NCI-H510A (cell line): ENCODE measurements around the gene ELAVL1.
"Not testable (repeated sequence)": the region's sequence is repeated elsewhere in the genome, so short reads cannot be mapped to it uniquely, and the experiment has no call there.

ENCODE experiments used
- DNase-seq: peaks from one replicate; lab custom pipeline; 2025; lab: John Stamatoyannopoulos, UW

The ELAVL1 gene

GRCh38 chr19:7968796-7969554 lies 36.5 kb downstream of the ELAVL1 start:
- no peak for DNase-seq

DNA sequence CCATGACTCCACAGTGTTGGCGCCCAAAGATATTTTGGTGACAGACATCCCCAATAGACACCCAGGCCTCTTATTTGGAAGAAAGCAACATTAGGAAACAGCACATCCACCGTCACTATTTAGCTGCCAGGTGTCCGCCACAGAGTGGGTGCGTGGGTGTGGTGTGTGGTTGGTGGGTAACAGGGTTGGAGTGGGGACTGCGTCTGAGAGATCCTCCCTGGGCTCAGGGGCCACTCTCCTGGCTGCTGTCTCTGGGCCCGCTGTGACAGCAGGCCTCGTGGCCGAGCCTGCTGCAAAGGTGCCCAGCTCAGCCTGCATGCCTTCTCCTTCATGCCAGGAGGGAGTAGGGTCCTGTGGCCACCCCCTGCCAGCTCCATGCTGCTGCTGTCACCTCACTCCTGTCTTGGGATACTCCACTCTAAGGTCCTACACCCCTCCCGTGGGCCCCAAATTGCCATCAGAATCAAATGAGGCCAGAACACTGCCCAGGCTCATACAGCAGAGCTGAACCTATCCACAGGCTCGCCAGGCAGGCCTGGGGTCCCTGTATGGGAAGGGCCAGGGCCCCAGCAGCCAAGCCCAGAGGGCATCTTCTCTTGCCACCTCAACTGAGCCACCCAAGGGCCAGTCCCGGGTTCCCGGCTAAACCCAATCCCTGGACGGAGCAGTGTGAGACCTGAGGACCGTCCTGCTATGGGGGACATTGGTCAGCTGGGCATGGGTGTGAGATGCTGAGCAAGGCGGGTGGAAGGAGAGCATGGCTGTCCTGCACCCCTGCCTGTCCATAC lies 37.2 kb downstream of the ELAVL1 start:
- DNase-seq: no peak

DNA sequence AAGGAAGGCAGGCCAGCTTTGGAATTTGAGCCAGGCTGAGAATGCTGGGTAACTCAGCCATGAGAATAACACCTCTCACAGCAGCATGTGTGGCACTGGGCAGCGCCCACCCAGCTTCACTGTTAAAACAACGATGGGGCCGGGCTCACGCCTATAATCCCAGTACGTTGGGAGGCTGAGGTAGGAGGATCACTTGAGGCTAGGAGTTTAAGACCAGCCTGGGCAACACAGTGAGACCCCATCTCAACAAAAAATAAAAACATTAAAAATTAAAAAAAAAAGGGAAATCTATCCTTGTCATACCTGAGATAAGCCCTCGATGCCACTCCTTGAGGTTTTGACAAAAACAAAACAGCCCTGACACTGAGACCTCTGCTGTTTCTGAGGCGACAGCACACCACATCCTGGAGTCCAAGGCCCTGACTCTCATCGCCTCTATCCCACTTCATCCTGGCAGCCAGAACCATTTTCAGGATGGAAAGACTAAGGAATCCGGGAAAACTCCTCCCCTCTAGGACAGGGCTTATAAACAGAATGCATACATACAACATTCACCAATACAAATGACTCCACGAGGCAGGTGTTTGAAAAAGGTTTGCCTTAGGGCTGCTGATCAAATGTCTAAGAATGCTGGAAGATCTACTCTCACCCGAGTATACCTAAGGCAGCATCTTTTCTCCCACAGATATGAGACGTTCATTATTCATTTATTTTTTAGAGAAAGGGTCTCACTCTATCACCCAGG lies 39.3 kb downstream of the ELAVL1 start:
- no peak for DNase-seq

DNA sequence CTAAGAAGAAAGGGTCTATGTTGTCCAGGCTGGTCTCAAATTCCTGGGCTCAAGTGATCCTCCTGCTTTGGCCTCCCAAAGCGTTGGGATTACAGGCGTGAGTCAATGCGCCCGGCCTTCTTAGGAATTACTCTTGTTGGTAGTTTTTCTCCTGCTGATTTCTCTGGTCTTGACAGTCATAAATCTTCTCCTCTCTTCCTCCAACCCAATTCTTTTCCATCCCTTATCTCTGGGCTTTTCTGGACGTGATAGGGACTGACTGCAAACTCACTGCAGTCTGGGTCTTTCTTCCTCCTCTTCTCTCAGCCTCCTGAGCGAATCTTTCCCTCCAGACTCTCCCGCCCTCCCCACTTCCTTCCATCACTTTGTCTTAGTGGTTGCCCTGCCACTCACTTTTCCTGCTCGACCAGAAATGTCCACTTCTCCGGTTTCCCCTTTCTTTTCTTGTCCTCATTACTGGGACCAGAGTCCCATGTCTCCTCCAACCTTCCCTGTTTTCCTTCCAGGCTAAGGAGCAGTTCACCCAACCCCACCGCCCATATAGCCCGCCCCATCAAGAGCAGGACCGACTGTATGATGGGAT lies 40.1 kb downstream of the ELAVL1 start:
- DNase-seq: no peak

- no peak for DNase-seq
Observed at GRCh38 chr19:7963566-7963965, 41.9 kb downstream of the ELAVL1 start.

DNA sequence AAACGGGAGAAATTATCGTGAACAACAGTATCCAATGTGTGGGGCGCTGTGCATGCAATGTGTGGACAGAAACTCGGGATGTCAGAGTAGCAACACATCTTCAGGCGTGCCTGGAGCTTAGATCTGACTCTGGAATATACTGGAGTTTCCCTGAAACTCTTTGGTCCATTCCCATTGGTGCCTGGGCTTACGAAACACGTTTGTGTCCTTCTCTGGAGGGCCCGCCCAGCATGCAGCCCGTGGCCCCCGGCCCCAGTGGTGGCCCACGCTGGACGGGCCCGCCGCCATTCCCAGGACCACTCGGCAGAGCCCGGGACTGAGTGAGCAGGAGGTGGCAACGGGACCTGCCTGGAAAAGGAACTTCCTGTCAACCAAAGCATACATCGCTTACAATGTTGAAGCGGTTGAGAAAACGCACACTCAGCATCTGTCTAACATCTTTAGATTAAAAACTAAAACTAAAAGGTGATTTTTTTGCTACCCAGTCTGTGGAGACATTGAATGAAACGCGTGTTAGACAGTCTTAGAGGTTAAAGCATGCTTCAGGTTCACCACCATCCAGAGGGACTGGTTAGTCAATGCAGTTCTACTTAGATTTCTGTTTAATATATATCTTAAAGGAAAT lies 42.7 kb downstream of the ELAVL1 start:
- no peak for DNase-seq

DNA sequence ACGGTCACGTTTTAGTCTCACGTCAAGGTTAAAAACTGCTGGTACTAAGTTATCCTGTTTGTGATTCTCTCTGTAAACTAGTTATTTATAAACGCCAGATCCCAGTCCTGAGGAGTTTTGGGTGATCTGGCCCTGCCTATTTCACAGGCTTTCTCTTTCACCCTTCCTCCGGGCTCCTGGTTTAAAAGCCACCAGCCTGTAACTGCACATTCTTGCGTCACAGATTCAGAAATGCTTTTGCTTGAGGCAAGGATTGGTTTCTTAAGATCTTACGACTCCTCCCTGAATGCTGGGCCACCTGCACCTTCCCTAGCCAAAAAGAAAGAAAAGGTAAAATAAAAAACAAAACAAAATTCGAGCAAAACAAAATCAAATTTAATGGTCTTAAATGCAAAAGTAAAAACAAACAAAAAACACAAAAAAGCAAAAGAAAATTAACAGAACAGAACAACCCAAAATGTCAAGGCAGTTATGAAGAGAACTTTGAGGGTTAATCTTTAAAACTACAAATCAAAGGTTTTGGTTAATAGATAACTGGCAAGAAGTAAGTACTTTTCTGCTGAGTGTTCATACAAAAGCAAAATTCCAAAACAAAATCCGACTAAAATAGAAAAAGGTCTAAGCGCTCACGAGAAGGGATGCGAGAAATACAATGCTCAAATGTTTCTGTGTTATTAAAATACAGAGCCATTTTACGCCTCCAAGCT lies 43.4 kb downstream of the ELAVL1 start:
- no peak for DNase-seq

GRCh38 chr19:7961082-7961481 lies 44.4 kb downstream of the ELAVL1 start:
- not testable (repeated sequence) for DNase-seq

DNA sequence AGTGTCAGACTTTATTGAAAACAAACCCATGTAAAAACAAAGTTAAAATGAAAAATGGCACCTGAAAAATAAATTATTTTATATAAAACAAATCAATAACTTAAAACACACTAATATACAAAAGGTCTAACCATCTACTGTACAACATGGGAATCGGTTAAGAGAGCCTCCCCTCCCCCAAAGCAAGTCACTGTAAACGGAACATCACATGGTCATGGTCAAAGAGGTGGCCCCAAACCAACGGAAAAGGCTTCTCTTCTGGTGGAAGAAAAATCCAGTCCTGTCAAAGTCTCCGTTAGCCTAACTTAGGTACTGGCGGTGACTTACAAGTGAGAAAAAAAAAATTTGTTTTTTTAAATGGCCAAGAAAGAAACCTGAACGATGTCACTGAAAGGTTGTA lies 46.2 kb downstream of the ELAVL1 start:
- no peak for DNase-seq

- DNase-seq: no peak
Observed at GRCh38 chr19:7955696-7956095, 49.7 kb downstream of the ELAVL1 start.

DNA sequence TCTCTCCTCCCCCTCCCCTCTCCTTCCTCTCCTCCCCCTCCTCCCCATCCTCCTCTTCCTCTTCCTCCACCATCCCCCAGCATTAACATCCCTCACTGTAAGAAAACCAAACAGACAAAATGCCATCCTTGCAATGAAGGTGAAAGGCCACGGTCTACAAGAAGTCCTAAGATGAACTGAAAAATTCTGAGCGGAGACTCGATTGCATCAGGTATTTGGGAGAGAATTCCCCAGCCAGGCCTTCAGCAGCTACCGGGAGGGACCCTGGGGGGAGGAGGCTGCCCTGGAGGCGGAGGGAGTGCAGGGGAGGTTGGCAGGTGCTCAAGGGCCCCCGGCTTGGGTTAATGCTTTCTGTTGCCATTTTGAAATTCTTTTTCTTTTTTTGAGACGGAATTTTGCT lies 51.9 kb downstream of the ELAVL1 start:
- DNase-seq: no peak

- no peak for DNase-seq
Observed at GRCh38 chr19:7953060-7953459, 52.4 kb downstream of the ELAVL1 start.

DNA sequence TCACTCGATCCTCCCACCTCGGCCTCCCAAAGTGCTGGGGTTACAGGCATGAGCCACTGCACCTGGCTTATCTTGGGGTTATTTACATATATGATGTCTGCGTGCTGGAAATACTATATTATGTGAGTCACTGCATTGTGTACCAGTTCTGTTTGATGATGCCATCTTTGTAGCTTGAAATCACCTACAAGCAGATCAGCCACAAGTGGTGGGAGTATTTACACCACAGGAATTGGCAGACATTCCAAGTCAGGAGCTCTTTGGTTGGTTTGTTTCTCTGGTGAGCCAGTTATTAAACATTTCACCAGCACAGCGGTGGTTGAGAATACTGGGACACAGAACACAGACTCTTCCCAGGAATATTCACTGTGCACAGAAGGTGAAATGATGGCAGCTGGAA lies 57.5 kb downstream of the ELAVL1 start:
- DNase-seq: no peak

DNA sequence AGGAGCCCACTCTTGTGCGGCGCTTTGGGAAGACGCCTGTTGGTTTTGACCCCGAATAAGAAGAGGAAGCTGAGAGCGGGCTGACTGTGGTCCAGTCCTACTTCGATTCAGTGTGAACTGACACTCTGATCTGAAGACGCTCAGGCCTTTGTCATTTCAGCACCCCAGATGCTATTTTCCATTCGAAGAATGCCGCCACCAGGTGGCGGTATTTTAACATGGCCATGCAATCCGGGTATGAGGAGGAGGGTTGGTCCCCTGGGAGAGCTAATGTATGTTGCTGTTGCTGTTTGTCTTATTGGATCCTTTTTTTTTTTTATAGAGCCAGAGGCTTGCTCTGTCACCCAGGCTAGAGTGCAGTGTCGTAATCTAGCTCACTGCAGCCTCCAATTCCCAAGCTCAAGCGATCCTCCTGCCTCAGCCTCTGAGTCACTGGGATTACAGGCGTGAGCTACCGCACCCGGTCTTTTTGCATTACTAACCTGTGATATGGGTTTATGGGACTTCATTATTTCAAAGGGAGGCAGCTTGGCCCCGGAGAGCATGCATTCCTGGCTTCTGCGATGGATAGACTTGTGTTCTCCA lies 61.2 kb downstream of the ELAVL1 start:
- DNase-seq: peak; percentile 68

- peak; percentile 99 for DNase-seq
Observed at GRCh38 chr19:7943444-7944176, 61.8 kb downstream of the ELAVL1 start, which contains the start of gene TIMM44. Gene TIMM44 (minus strand): TSS chr19:7943666. CDS start chr19:7943651, 15 bp downstream.

- no peak for DNase-seq
Observed at GRCh38 chr19:7942981-7943443, 62.4 kb downstream of the ELAVL1 start.

DNA sequence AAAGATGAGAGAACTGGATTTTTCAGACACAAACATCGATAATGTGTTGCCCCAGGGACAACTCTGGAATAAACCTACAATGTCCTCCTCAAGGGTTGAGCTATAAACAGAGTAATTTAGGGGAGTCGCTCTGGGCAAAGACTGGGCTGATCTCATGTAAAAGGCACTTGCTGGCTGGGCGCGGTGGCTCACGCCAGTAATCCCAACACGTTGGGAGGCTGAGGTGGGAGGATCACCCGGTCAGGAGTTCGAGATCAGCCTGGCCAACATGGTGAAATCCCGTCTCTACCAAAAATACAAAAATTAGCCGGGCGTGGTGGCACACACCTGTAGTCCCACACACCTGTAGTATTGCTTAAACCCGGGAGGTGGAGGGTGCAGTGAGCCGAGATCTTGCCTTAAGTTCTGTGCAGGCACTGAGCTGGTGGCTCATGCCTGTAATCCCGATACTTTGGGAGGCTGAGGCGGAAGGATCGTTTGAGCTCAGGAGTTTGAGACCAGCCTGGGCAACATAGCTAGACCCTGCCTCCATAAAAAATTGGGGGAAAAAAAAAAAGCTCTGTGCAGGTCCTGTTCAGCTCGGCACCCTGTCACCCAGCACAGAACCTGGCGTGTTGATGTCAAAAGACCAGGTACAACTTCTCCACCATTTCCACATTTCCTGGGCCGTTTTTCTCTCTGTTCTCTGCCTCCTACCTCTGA lies 63.4 kb downstream of the ELAVL1 start:
- no peak for DNase-seq

- DNase-seq: no peak
Observed at GRCh38 chr19:7940841-7941240, 64.6 kb downstream of the ELAVL1 start.

DNA sequence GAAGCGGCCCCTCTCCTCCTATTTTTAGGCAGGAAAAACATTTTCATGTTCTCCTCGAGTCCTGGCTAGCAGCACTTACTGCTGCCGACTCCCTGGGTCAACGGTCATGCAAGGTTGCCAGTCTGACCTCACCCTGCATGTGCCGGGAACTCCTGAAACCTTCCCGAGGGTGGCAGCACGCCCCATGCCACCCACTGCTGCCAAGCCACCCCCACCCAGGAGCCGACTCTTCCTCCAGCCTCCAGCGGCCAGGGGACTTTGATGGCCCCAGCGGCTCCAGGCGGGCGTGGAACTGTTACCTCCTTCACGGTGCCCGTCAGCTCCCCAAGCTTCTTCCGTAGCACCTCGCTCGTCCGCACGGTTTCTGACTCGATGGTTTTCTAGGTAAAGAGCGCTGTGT lies 70.7 kb downstream of the ELAVL1 start:
- DNase-seq: no peak
